HG02943 (cell line): ENCODE results near the gene CFAP20DC.
"Not testable (repeated sequence)": the region's sequence is repeated elsewhere in the genome, so short reads cannot be mapped to it uniquely, and the experiment has no call there.

Experiments used
- ATAC-seq: cut with Tn5 transposase; IDR thresholded peaks from one replicate; pipeline ENCODE4 v1.9.1; 2021; ENCODE audit warnings: mild to moderate bottlenecking, low read depth, moderate library complexity; ENCODE audit not compliant: unreplicated experiment

The CFAP20DC gene

GRCh38 chr3:58880182-58880581, 169.6 kb downstream of the CFAP20DC start:
- ATAC-seq = no peak

- ATAC-seq = peak; percentile 68
These were observed 175.0 kb downstream of the CFAP20DC start for GRCh38 chr3:58874795-58875194.

GRCh38 chr3:58874248-58874741, 175.5 kb downstream of the CFAP20DC start:
- ATAC-seq = peak; percentile 68

GRCh38 chr3:58868097-58868779, 181.6 kb downstream of the CFAP20DC start:
- ATAC-seq = no peak

GRCh38 chr3:58867621-58868020, 182.2 kb downstream of the CFAP20DC start:
- ATAC-seq = no peak

- no peak for ATAC-seq
These were observed 183.7 kb downstream of the CFAP20DC start for GRCh38 chr3:58866079-58866478.

GRCh38 chr3:58864480-58864879, 185.3 kb downstream of the CFAP20DC start:
- no peak for ATAC-seq

GRCh38 chr3:58863206-58863605, 186.6 kb downstream of the CFAP20DC start:
- ATAC-seq = no peak

- ATAC-seq = no peak
These were observed 188.3 kb downstream of the CFAP20DC start for GRCh38 chr3:58861551-58861950.

GRCh38 chr3:58858126-58858525, 191.7 kb downstream of the CFAP20DC start:
- ATAC-seq = no peak

- ATAC-seq = no peak
These were observed 192.4 kb downstream of the CFAP20DC start for GRCh38 chr3:58857402-58857801.

- ATAC-seq = no peak
These were observed 201.0 kb downstream of the CFAP20DC start for GRCh38 chr3:58848826-58849225.

GRCh38 chr3:58842050-58842747, 207.6 kb downstream of the CFAP20DC start:
- ATAC-seq = not testable (repeated sequence)

- ATAC-seq = no peak
These were observed 208.9 kb downstream of the CFAP20DC start for GRCh38 chr3:58840949-58841348.

- no peak for ATAC-seq
These were observed 209.9 kb downstream of the CFAP20DC start for GRCh38 chr3:58839964-58840363.

GRCh38 chr3:58839187-58839586, 210.6 kb downstream of the CFAP20DC start:
- no peak for ATAC-seq

- ATAC-seq = no peak
These were observed 212.0 kb downstream of the CFAP20DC start for GRCh38 chr3:58837856-58838255.

GRCh38 chr3:58837141-58837843, 212.5 kb downstream of the CFAP20DC start:
- no peak for ATAC-seq

- no peak for ATAC-seq
These were observed 214.7 kb downstream of the CFAP20DC start for GRCh38 chr3:58835086-58835485.

GRCh38 chr3:58833491-58833890, 216.3 kb downstream of the CFAP20DC start:
- ATAC-seq = no peak

- ATAC-seq = no peak
These were observed 220.4 kb downstream of the CFAP20DC start for GRCh38 chr3:58829321-58830000.
